Chondrocyte (in vitro differentiated cells): ENCODE measurements around the gene CLK2. TPM values are rescaled to one million over a fixed set of nuclear protein-coding genes. Genes with fewer than 3 reads are reported as not detected.
"Not testable (repeated sequence)": the region's sequence is repeated elsewhere in the genome, so short reads cannot be mapped to it uniquely, and the experiment has no call there.

Experiments
- DNase-seq: peaks from one replicate; pipeline ENCODE4 v3.0.0; 2021; ENCODE audit warnings: mixed read lengths, low spot score
- H3K27ac Mint-ChIP-seq: one replicate; pipeline ENCODE4 v1.8.0; 2021; ENCODE audit warnings: mild to moderate bottlenecking, moderate library complexity, mixed read lengths; ENCODE audit not compliant: unreplicated experiment
- H3K27me3 Mint-ChIP-seq: 2 replicates; pipeline ENCODE4 v1.8.0; 2021; ENCODE audit warnings: low read depth, mixed read lengths
- H3K36me3 Mint-ChIP-seq: 2 replicates; pipeline ENCODE4 v1.8.0; 2021; ENCODE audit warnings: low read depth, mixed read lengths
- H3K4me1 Mint-ChIP-seq: 2 replicates; pipeline ENCODE4 v1.8.0; 2021; ENCODE audit warnings: low read depth, mild to moderate bottlenecking, mixed read lengths
- H3K4me3 Mint-ChIP-seq: one replicate; pipeline ENCODE4 v1.8.0; 2021; ENCODE audit warnings: mild to moderate bottlenecking, moderate library complexity, mixed read lengths; ENCODE audit not compliant: unreplicated experiment
- H3K9me3 Mint-ChIP-seq: 2 replicates; pipeline ENCODE4 v1.8.0; 2021; ENCODE audit warnings: low read depth, mixed read lengths
- CTCF ChIP-seq: fragments of 200-600 bp; sonication (generic); IDR thresholded peaks from 2 replicates; pipeline ENCODE4 v1.5.0; 2021; ENCODE audit warnings: antibody characterized with exemption, mild to moderate bottlenecking, moderate library complexity
- total RNA-seq: library from RNA; stranded (reverse); gene quantifications from 3 replicates; pipeline ENCODE4 v1.2.1, GENCODE V29; 2021

CLK2 gene
- total RNA-seq, 1 donor from 2014 or later = 36.7 TPM

- H3K4me1 Mint-ChIP-seq = peaks cover 32% of the 10 kb centered on the region
- no peak for DNase-seq
- H3K36me3 Mint-ChIP-seq = peaks cover 17% of the 10 kb centered on the region
- TF ChIP-seq CTCF = no peak
- no peak overlapping the region for H3K27ac Mint-ChIP-seq
- no peaks in the 10 kb centered on the region for H3K9me3 Mint-ChIP-seq
- no peak overlapping the region for H3K4me3 Mint-ChIP-seq
- no peaks in the 10 kb centered on the region for H3K27me3 Mint-ChIP-seq
These were observed 36.9 kb downstream of the CLK2 start for GRCh38 chr1:155236451-155236850.

- peaks cover 17% of the 10 kb centered on the region for H3K36me3 Mint-ChIP-seq
- DNase-seq, H3K27ac Mint-ChIP-seq, H3K9me3 Mint-ChIP-seq, H3K4me3 Mint-ChIP-seq, H3K27me3 Mint-ChIP-seq: not testable (repeated sequence)
- H3K4me1 Mint-ChIP-seq = peaks cover 32% of the 10 kb centered on the region
These were observed 37.9 kb downstream of the CLK2 start for GRCh38 chr1:155235375-155235774.

- H3K9me3 Mint-ChIP-seq, H3K27me3 Mint-ChIP-seq, H3K4me3 Mint-ChIP-seq, DNase-seq, H3K27ac Mint-ChIP-seq: not testable (repeated sequence)
- Mint-ChIP-seq H3K4me1 (peaks cover 34% of the 10 kb centered on the region), H3K36me3 (peaks cover 15% of the 10 kb centered on the region)
These were observed 39.8 kb downstream of the CLK2 start for GRCh38 chr1:155233502-155233901.

- Mint-ChIP-seq H3K27ac (peak overlapping the region; percentile 96), H3K4me3 (peak overlapping the region; percentile 42), H3K4me1 (peaks cover 39% of the 10 kb centered on the region), H3K36me3 (peaks cover 10% of the 10 kb centered on the region)
- H3K27me3 Mint-ChIP-seq, DNase-seq, H3K9me3 Mint-ChIP-seq: not testable (repeated sequence)
These were observed 41.0 kb downstream of the CLK2 start for GRCh38 chr1:155232001-155232978.

GRCh38 chr1:155231302-155231701 lies 42.0 kb downstream of the CLK2 start:
- H3K4me1 Mint-ChIP-seq = peaks cover 45% of the 10 kb centered on the region
- not testable (repeated sequence) for H3K27me3 Mint-ChIP-seq, H3K9me3 Mint-ChIP-seq, DNase-seq, H3K36me3 Mint-ChIP-seq
- H3K27ac Mint-ChIP-seq = peak overlapping the region; percentile 96
- H3K4me3 Mint-ChIP-seq = peak overlapping the region; percentile 30

- Mint-ChIP-seq H3K4me1 (peaks cover 66% of the 10 kb centered on the region), H3K36me3 (no peaks in the 10 kb centered on the region), H3K4me3 (peak overlapping the region; percentile 87), H3K9me3 (no peaks in the 10 kb centered on the region), H3K27me3 (no peaks in the 10 kb centered on the region), H3K27ac (peak overlapping the region; percentile 98)
- DNase-seq = no peak
- no peak for TF ChIP-seq CTCF
These were observed 45.2 kb downstream of the CLK2 start for GRCh38 chr1:155228096-155228427.

GRCh38 chr1:155227261-155228095 lies 45.8 kb downstream of the CLK2 start:
- Mint-ChIP-seq H3K36me3 (no peaks in the 10 kb centered on the region), H3K27ac (peak overlapping the region; percentile 98), H3K4me3 (peak overlapping the region; percentile 87), H3K27me3 (no peaks in the 10 kb centered on the region), H3K4me1 (peaks cover 60% of the 10 kb centered on the region), H3K9me3 (no peaks in the 10 kb centered on the region)
- DNase-seq = peak; percentile 99
- TF ChIP-seq CTCF = no peak
